ENCODE results near the gene ASCL2.

DNA sequence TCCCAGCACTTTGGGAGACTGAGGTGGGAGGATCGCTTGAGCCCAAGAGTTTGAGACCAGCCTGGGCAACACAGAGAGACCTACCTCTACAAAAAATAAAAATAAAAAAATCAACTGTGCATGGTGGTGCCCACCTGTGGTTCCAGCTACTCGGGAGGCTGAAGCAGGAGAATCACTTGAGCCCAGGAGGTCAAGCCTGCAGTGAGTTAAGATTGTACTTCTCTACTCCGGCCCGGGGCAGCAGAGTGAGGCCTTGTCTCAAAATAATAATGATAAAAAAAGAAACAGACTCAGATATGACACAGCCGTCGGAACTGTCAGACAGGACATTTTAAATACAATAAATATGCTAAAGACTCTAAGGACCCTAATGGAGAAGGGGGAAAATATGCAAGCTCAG is 18.4 kb downstream of the ASCL2 start:
- TF ChIP-seq CTCF (IDR thresholded peaks at IDR 0.05) = no peak
- TF ChIP-seq EZH2 (IDR thresholded peaks at IDR 0.05) = no peak
